Measurements from ENCODE around the gene FBXW9.
"Not testable (repeated sequence)": the region's sequence is repeated elsewhere in the genome, so short reads cannot be mapped to it uniquely, and the experiment has no call there.

FBXW9 gene

DNA sequence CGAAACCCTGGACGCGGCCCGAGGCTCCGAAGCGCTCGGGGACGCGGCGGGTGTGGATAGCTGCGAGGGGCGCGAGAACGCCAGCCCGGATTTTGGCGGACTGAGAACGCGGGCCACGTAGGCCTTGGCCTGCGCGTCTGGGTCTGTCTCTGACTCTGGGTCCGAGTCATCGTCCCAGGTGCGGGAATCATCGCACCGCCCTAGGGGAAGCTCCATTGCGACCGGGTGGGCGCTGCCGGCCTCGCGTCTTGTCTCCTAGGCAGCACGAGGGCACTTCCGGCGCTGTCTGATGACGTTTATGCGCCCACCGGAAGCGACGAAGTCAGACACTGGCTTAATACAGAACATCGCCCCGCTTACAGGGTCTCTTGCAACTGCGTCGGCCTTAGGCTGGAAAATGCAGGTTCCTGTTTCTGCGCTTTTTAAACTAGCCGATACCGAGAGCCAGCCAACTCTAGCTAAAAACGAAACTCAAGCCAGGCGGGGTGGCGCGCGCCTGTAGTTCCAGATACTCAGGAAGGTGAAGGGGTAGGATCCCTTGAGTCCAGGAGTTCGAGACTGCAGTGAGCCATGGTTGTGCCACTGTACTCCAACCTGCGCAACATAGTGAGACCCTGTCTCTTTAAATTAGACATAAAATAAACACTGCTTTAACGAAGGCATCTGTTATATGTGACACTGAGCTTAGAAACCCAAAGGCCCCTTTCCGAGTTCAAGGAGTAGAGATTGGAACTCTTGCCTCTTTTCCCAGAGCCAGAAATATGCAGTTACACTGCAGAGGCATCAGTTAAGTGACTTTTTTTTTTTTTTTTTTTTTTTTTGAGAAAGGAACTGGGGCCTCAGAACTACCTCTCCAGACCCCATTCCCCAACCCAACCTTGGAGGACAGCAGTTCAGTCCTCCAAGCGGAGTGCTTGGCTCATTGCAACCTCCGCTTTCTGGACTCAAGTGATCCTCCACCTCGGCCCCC is at the start of gene FBXW9:
Gene FBXW9, minus strand, starts transcription at position 266 of the 970 bp plus-strand sequence. Its CDS starts 50 bp downstream, at position 216.
- peak; percentile 98 for DNase-seq

DNA sequence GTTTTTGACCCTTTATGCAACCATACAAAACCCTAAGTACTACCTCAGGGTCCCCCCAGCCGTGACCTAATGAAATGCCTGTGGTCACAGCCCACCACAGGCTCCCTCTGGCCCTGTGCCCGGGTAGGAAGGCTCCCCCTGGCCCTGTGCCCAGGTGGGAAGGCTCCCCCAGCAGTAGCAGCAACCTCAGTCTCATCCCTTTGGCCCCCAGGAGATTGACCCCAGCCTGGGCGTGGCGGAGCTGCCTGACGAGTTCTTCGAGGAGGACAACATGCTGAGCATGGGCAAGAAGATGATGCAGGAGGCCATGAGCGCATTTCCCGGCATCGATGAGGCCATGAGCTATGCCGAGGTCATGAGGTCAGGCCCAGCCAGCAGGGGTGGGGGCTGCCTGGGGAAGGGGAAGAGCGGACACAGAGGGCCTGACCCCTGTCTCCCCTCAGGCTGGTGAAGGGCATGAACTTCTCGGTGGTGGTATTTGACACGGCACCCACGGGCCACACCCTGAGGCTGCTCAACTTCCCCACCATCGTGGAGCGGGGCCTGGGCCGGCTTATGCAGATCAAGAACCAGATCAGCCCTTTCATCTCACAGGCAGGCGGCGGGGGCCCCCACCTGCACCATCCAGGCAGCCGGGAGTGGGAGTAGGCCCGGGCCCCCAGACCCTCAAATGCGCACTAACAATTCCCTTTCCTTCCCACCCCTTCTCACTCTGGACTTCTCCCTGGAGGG is 48.9 kb upstream of the FBXW9 start:
- no peak for DNase-seq

DNA sequence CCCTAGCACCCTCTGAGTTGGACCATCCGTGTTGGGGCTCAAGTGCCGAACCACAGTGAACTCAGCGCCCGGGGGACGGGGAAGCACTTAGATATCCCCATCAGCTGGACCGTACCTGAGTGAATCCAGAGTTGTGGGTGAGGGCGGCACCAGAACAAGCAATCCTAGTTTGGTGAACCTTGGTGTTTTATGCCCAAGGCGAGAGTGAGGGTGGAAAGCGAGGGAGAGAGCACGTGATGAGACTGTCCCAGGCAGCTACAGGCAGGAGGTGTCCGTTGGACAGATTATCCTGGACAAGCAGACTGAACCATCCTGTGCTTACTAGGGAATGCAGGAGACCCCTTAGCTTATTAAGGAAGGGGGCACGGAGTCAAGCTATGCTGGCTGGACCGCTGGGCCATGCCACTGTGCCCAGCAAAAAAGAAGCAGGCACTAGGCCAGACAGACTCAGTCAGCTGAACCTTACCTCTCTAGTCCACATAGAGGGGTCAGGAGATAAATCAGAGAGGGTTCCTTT is 41.5 kb upstream of the FBXW9 start:
- DNase-seq: no peak

DNA sequence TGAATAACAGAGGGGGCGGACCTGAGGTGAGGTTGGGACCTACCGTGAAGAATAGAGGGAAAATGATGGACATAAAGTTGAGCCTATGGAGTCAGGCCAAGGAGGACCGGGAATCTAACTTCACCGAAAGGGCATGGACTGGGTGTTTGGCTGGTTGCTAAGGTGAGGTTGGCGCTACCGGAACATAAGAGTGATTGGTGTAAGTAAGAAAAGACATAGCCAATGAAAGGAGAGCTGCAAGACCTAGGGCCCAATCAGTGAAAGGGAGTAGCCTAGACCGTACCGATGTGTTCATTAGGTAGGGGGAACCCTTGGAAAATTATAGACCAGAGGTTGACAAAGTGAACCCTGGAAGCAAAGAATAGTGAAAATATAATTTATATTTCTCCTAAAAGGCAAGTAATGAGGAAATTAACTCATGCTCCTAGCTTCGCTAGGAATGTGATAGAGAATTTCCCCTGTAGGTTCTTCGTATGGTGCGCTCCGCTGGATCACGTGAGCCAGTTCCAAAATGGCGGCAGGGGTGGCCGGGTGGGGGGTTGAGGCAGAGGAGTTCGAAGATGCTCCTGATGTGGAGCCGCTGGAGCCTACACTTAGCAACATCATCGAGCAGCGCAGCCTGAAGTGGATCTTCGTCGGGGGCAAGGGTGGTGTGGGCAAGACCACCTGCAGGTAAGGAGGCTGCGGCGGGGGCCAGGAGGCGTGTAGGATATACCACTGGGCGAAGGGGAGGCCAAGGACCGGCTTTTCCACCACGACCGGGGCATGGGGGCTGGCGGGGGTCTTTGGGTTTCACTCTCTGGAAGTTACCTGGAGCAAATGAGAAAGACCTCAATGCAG is 40.8 kb upstream of the FBXW9 start, which contains the start of gene GET3:
Gene GET3, plus strand, starts transcription at position 503 of the 840 bp plus-strand sequence. Its CDS starts 9 bp downstream, at position 512.
- DNase-seq: peak; percentile 78

DNA sequence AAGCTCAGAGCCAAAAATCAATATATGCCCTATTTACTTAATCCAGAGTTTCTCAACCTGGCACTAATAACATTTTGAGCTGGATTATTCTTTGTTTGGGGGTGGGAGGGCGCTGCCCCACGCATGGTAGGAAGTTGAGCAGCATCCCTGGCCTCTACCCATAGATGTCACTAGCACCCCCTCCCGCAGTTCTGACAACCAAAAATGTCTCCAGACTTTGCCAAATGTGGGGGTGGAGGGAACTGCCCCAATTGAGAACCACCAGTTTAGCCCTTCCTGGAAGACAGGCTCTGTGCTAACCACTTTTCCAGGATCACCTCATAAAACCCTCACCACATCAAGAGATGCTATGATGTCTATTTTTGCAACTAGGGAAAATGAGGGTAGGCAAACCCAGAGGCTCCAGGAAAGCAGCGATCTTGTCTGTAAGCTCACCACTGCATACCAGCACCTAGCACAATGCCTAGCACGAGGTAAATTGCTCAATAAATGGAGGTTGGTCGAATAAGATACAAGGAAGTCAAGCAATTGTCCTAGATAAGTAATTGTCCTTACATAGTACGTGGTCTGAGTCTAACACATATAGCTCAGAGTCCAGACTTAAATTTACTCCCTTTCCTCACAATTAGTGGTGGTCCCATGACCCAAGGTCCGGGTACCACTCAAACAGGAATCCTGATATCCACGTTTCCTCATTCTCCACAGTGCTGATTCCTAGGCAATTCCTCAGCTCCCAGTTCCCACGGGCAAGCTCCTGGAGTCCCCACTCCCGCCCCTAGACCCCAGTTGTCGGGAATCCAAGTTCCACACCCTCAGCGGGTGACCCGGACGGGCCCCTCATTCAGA is 37.2 kb upstream of the FBXW9 start:
- peak; percentile 21 for DNase-seq

DNA sequence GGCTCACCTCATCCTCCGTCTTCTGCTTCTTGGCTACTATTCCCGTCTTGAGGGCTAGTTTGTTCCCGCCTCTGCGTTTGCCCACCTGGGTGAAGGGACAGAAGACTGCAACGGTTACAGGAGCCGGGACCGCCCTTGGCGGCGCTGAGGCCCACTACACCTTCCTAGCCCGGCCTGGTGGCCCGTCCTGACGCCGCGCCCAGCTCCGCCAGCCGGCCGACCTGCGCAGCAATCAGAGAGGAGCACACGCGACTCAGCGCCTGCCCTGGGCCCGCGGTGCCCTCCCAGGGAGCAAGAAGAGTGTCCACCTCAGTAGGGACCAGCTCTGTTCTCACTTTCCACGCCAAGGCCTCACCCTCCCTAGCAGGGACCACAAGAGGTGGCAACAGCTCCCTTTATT is 34.9 kb upstream of the FBXW9 start:
- DNase-seq: no peak

DNA sequence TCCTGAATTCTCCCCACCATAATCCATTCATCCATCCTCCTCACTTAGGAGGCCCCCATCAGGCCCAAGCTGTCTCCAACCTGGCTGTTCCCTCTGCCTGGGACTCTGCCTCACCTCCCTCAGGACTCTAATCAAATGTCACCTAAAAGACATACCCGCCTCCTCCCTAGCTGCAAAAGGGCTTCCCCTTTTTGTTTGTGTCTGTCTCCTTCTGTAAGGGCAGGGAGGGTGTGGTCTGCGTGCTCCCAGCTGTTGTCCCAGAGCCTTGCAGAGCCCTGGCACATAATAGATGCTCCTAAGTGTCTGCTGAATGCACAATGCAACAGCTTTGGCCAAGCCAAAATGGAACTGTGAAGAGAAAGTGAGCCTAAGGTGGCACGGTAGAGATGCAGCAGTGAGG is 33.6 kb upstream of the FBXW9 start:
- no peak for DNase-seq

DNA sequence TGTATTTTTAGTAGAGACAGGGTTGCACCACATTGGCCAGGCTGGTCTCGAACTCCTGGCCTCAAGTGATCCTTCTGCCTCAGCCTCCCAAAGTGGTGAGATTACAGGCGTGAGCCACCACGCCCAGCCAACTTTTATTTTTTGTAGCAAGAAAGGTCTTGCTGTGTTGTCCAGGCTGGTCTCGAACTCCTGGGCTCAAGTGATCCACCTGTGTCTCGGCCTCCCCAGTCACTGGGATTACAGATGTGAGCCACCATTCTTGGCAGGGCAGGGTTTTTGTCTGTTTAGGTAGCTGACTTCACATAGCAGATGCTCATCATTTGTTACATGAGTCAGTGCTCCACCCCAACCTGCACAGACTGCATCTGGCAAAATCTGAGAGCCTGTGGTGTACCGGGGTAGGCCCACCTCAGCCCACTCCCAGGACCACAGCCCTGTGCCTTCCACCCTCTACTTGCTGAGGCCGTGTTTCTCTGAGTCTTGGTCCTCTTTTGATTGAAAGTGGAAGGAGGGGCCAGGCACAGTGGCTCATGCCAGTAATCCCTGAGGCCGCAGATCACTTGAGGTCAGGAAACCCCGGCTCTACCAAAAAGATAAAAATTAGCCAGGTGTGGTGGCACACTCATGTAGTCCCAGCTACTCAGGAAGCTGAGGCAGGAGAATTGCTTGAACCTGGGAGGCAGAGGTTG is 31.5 kb upstream of the FBXW9 start:
- no peak for DNase-seq

DNA sequence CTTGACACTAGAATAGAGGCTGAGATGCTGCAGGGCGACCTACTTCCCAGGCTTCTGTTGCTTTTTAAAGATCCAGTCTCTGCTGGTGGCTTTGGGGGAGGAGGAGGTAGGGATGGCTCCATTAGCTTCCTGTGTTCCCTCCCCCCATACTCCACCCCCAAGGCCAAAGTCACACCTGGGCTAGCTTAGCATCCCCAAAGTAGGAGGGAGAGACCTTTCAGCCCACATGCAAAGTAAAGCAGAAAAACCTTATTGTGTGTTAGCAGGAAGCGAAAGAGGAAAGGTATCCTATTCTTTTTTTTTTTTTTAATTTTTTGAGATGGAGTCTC is 30.5 kb upstream of the FBXW9 start:
- no peak for DNase-seq

DNA sequence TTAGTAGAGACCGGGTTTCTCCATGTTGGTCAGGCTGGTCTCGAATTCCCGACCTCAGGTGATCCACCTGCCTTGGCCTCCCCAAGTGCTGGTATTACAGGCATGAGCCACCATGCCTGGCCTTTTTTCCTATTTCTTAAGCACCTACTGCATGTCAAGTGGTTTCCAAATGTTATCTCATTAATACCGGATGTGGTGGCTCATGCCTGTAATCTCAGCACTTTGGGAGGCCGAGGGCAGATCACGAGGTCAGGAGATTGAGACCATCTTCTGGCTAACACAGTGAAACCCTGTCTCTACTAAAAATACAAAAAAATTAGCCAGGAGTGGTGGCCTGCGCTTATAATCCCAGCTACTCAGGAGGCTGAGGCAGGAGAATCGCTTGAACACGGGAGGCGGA is 29.2 kb upstream of the FBXW9 start:
- DNase-seq: not testable (repeated sequence)

DNA sequence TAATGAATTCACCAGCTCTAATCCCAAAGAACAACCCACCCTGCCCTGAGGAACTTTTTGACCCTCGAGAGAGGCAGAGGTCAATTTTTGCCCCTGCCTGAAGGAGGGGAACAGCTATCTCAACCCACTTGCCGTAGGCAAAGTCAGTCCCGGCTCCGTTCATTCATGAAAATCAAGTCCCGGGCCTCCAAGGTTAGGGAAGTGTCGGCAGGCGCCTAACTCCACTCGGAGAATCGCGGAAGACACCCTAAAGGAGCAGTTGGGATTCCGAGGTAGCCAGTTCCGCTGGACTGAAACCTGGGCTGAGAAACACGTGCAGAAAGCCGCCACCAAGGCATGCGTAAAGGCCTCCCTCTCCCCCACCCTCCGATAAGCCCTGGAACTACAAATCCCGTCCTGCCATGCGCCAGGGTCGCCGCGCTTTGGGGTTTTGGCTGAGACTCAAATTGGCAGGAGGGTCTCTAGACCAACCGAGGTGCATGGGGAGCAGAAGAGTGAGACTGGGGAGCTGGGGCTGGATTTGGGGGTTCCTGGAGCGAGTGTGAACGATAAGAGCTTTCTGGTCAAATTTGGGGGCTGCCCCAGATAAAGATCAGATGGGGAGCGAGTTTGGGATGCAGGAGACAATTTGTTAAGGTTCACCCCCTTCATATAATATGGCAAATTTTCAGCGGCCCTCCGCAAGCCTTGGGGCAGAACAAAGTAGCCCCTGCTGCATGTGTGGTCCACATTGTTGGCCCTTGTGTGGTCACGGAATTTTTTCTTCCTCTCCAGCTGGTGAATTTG is 27.4 kb upstream of the FBXW9 start, which contains the start of gene TNPO2:
Gene TNPO2, minus strand, starts transcription at position 292 of the 786 bp plus-strand sequence. CDS start 2,955 bp downstream, outside the sequence.
- DNase-seq: peak; percentile 56

DNA sequence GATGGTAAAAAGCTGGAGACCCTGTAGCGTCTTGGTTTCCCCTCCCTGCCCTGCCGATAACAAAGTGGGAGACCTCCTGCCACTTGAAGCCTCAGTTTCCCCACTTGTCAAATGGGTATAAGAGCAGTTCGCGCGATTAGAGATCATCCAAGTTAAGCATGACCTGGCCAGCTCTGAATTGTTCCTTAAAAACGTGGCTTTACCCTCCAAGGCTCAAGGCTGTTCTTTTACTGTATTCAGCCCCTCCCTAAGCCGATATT is 26.9 kb upstream of the FBXW9 start:
- no peak for DNase-seq

DNA sequence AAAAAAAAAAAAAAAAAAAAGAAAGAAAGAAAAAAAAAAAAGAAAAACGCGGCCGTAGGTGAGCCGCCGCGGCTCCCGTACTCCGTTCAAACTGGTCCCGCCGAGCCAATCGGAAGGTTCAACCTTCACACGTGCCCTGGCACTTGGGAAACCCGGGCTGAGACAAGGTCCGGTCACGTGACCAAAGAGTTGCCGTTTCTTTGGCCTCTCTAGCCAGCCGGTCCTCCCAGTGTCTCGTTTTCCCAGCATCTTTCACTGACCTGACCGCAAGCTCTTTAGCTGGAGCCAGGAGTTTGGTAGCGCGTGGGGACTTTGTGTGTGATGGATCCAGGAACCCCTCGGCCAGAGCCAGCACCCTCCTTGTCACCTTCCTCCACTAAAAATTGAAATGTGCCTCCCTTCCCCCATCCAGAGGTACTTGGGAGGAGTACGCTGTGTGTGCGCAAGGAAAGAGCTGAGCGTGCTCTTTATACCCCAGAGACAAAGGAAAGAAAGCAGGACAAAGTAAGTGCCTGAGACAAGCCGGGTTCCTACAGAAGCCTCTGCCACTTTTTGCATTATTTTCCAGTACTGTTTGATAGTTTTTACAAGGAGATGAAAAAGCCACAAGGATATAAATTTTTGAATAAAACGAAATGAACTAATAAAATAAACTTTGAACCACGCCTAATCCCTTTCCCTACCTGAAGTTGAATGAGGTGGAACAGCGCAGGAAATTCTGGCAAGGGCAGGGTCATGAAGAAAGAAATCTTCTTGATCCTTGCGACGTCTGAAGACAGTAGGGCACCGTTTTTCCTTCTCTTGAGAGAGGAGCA is 26.3 kb upstream of the FBXW9 start:
- DNase-seq: peak; percentile 93

DNA sequence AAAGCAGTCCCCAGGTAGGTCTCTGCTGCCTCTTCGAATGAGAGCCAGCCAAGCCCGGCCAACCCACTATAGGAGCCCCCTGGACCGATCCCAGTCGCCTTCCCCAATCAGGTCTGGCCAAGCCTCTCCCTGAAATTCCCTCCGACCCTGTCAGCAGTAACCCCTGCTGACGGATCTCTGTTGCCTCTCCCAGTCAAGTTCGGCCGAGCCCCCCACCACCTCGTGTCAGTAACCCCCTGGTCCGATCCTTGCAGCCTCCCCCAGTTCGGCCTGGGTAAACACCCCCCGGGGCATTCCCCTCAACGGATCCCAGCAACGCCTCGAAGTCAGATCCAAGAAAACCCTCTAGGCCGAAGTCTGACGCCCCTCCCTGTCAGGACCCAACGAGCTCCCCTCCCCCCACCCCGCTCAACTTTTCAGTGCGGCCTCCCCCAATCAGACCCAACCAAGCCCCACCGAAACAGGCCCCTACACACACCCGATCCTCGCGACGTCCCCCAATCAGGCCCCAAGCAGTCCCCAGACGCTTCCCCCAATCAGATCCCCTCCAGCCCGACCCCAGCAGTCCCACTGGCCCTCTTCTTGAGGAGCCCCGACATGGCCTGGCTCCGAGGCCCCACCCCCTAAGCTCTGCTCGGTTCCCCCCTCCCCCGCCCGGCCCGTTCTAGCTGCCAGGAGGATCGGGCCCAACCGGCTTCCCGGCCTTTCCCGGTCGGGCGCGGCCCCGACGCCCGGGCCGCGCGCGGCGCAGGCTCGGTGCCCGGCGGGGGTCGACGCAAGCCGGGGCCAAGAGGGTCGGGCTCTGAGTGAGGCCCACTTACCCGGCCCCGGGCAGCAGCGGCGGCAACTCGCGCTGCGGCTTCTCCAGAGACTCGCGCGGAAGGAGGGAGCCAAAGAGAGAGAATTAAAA is 25.5 kb upstream of the FBXW9 start:
- DNase-seq: peak; percentile 47

DNA sequence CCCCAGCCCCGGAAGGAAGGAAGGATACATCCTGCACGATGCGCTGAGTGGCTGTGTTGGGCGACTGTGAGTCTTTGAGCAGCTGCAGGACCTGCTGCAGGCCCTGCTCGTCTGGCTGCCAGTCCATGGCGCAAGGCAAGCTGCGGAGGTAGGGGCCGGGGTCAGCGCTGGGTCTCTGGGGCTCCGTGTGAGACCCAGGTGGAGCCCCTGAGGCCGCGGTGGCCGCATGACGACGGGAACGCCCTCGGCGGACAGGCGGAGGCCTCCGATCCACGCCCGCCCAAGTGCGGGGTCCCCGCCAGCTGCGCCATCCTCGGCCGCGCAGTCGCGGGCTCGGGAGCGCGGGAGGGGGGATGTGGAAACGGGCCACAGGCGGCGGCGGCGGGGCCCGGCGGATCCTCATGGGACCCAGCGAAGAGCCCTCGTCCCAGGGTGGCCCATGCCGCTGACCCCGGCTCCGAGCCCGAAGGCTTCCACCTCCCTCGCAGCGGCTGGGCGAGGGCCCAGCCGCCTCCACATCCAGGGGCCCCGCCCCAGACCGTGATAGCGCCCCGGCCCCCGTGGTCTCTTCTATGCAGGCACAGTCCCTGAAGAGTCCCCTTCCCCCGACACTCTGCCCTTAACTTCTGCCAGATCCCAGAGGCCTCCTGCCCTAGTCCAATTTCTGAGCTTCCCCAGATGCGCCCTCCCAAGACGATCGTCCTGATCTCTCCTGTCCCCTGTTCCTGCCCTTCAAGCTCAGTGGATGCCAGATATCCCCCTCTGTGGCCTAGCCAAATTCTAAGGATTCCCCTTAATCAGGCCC is 24.6 kb upstream of the FBXW9 start:
- DNase-seq: no peak

DNA sequence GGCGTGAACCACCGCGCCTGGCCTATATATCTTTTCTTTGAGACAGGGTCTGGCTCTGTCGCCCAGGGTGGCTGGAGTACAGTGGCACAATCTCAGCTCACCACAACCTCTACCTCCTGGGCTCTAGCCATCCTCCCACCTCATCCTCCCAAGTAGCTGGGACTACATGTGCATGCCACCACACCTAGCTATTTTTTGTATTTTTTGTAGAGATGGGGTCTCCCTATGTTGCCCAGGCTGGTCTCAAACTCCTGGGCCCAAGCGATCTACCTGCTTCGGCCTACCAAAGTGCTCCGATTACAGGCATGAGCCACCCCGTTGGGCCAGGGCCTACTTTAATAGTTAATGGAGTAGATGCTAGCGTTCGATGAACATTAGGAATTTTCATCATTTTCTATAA is 23.9 kb upstream of the FBXW9 start:
- DNase-seq: no peak

DNA sequence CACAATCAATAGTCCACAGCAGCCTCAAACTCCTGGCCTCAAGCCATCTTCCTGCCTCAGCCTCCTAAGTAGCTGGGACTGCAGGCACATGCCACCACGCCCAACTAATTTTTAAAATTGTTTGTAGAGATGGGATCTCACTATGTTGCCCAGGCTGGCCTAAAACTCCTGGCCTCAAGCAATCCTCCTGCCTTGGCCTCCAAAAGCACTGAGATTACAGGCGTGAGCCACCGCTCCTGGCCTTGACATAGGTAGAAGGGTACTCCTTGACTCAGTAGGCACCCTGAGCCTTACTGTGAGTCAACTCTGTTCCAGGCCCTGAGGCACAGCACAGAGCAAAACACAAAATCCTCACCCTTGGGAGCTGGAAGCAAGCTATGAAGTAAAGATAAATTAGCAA is 19.5 kb upstream of the FBXW9 start:
- DNase-seq: no peak

DNA sequence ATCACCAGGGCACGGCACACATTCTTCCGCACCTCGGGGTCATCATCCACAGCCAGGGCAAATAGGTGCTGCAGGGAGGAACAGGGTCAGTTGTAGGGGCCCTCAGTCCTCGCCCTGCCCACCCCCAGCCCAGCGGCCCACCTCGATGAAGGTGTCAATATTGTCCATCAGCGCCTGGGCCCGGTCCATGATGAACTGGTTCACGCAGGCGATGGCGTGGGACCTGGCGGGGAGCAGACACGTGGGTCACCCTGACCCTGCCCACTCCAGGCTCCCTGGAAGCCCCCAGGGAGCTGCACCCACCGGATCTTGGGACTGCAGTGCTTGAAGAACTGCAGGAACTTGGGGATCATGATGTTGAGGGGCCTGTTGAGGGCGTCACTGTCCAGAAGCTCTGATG is 18.7 kb upstream of the FBXW9 start:
- DNase-seq: no peak

All from activated gamma-delta T cell treated with Interleukin-2 at 50 U/mL for 16 hours (primary cell).